Measurements from ENCODE around the gene NR2F6. TPM values are rescaled to one million over a fixed set of nuclear protein-coding genes. Genes with fewer than 3 reads are reported as not detected.
"Not testable (repeated sequence)": the region's sequence is repeated elsewhere in the genome, so short reads cannot be mapped to it uniquely, and the experiment has no call there.

NR2F6 gene
- total RNA-seq, 1 donor from 2014 or later = 72.1 TPM

DNA sequence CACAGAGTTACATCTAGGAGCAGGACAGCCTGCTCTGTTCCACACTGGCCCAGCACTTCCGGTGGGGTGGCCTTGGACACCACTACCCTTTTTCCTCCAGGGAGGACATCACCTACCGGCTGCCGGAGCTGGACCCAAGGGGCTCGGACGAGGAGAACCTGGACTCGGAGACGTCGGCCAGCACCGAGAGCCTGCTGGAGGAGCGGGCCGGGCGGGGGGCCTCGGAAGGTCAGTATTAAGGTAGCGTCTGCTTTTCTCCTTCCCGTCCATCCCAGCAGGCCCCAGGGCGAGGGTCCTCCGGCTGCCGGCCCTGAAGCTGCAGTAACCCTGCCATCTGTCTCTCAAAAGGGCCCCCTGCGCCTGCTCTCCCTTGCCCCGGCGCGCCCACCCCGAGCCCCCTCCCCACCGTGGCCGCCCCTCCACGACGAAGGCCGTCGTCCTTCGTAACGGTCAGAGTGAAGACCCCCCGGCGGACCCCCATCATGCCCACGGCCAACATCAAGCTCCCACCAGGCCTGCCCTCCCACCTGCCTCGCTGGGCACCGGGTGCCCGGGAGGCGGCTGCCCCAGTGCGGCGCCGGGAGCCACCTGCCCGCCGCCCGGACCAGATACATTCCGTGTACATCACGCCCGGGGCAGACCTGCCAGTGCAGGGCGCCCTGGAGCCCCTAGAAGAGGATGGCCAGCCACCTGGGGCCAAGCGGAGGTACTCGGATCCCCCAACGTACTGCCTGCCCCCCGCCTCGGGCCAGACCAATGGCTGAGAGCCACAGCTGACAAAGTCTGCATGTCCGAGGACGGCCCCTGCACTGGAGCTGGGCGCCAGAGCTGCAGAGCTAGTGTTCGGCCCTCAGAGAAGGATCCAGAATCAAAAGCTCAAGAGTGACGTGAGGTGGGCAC is 33.9 kb downstream of the NR2F6 start:
- no peak for DNase-seq (ENCODE audit: low spot score)

GRCh38 chr19:17210296-17210695 is 35.4 kb downstream of the NR2F6 start:
- DNase-seq (ENCODE audit: low spot score) = no peak

- DNase-seq (ENCODE audit: low spot score) = no peak
Observed at GRCh38 chr19:17209126-17210036, 36.3 kb downstream of the NR2F6 start.

DNA sequence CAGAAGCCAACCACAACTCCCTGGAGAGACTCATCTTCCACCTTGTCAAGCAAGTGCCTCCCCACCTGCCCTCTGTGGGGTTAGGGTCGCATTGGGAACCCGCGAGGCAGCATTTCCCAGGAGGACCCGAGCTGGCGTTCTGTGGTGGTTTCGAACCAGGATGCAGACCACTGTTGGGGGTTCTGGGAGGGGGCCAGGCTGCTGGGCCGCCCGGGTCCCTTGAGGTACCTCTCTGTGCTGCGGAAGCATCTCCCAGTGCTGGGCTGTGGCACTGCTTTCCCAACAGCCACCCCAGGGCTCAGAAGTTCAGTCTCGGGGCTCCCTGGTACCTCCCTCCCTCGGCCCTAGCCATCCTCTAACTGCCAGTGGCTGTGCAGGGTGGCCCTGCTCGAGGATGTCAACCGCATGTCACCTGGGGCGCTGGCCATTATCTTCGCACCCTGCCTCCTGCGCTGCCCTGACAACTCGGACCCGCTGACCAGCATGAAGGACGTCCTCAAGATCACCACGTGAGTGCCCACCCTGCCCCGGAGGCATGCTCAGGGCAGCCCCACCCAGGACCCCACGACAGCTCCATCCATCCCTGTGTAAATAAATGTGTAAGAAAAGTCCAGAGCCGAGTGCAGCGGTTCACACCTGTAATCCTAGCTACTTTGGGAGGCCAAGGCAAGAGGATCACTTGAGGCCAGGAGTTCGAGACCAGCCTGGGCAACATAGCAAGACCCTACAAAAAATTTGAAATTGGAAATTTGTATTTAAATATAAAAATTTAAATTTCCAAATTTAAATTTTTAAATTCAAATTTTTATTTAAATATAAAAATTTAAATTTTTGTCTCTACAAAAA is 38.8 kb downstream of the NR2F6 start:
- no peak for DNase-seq (ENCODE audit: low spot score)

DNA sequence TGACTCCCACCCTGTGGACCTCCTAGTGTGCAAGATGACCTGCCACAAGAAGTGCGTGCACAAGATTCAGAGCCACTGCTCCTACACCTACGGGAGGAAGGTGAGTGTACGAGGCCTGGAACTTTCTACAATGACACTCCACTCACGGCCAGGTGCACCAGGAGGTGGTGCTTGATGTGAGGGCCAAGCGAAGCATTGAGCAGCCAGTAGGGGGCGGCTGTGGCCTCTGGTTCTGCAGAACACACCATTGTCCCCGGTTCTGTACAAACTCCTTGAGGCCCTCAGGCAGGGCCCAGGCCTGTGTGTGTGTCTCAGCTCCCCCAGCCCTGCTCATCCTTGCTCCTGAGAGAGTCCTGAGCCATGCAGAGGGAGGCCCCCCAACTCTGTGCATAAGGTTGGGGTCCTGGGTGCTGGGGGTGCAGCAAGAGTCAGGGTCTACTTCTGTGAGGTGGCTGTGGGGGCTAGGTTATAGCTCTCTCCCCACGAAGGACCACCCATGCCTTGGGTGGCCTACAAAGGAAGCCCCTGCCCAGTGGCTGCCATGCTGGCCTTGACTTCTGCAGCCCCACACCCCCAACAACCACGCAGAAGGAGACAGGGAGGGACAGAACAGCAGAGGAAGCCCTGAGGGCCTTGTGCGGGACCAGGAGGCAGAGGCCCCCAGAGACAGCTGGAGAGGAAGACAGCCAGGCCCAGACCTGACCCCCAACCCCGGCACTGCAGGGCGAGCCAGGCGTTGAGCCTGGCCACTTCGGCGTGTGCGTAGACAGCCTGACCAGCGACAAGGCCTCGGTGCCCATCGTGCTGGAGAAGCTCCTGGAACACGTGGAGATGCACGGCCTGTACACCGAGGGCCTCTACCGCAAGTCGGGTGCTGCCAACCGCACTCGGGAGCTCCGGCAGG is 40.2 kb downstream of the NR2F6 start:
- DNase-seq (ENCODE audit: low spot score) = no peak

GRCh38 chr19:17202713-17203112 is 43.0 kb downstream of the NR2F6 start:
- DNase-seq (ENCODE audit: low spot score) = no peak

DNA sequence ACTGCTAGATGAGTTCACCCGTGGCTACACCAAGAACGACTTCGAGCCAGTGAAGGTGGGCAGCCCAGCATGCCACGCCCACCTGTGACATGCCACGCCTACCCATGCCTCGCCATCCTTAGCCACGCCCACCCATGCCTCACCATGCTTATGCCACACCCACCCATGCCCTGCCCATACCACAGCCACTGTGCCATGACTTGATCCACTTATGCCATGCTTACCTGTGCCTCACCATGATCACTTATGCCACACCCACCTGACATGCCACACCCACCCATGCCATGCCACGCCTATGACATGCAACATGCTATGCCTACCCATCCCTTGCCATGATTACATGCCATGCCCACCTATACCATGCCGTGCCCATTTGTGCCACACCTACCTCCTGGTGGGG is 43.5 kb downstream of the NR2F6 start:
- no peak for DNase-seq (ENCODE audit: low spot score)

GRCh38 chr19:17200408-17201079 is 45.2 kb downstream of the NR2F6 start:
- DNase-seq (ENCODE audit: low spot score) = no peak

GRCh38 chr19:17197666-17198065 is 48.1 kb downstream of the NR2F6 start:
- DNase-seq (ENCODE audit: low spot score) = no peak

GRCh38 chr19:17196610-17197009 is 49.1 kb downstream of the NR2F6 start:
- DNase-seq (ENCODE audit: low spot score) = no peak

DNA sequence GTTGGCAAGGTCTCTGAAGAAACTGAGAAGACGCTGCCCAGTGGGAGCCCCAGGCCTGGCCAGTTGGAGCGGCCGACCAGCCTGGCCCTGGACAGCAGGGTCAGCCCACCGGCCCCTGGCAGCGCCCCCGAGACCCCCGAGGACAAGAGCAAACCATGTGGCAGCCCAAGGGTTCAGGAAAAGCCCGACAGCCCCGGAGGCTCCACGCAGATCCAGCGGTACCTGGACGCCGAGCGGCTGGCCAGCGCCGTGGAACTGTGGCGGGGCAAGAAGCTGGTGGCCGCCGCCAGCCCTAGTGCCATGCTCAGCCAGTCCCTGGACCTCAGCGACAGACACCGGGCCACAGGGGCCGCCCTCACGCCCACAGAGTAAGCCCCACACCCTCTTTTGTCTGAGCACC is 50.6 kb downstream of the NR2F6 start:
- no peak for DNase-seq (ENCODE audit: low spot score)

DNA sequence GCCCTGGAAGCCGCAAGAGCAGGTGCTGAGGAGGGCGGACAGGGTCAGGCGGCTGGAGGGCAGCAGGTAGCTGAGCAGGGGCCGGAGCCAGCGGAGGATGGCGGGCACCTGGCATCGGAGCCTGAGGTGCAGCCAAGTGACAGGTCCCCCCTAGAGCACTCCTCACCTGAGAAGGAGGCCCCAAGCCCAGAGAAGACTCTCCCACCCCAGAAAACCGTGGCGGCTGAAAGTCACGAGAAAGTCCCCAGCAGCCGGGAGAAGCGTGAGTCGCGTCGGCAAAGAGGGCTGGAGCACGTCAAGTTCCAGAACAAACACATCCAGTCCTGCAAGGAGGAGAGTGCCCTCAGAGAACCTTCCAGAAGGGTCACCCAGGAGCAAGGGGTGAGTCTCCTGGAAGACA is 51.1 kb downstream of the NR2F6 start:
- DNase-seq (ENCODE audit: low spot score) = no peak

DNA sequence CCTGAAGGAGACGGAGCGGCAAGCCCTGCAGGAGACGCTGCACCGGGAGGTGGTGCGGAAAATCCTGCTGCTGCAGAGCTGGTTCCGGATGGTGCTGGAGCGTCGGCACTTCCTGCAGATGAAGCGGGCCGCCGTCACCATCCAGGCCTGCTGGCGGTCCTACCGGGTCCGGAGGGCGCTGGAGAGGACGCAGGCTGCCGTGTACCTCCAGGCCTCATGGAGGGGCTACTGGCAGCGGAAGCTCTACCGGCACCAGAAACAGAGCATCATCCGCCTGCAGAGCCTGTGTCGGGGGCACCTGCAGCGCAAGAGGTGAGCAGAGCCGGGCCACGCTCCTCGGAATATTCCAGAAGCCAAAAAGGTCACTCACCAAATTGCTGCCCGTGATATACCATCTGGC is 53.0 kb downstream of the NR2F6 start:
- DNase-seq (ENCODE audit: low spot score) = no peak

DNA sequence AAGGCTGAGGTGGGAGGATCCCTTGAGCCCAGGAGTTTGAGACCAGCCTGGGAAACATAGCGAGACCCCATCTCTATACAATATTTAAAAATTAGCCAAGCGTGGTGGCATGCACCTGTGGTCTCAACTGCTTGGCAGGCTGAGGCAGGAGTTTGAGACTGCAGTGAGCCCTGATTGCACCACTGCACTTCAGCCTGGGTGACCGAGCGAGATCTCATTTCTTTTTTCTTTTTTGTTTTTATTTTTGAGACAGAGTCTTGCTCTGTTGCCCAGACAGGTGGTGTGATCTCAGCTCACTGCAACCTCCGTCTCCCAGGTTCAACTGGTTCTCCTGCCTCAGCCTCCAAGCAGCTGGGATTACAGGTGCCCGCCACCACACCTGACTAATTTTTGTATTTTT is 54.0 kb downstream of the NR2F6 start:
- DNase-seq (ENCODE audit: low spot score) = not testable (repeated sequence)

DNA sequence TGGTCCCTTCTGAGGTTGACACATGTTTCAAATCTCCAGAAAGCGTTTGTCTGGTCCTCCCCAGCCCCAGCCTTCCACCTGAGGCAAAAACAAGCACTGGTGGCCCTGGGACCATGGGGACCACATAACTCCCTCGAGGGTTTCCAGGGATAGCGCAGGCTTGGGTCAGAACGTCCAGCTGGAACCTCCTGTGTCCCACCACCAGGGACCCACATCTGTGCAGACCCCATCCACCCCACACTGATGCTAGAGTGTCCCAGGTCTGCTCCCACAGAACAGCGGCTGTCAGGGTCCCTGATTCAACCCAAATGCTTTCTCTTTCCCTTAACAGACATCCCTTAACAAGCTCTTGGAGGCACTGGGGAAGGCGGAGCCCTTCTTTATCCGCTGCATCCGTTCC is 60.1 kb downstream of the NR2F6 start:
- DNase-seq (ENCODE audit: low spot score) = no peak

GRCh38 chr19:17184371-17184841 is 61.3 kb downstream of the NR2F6 start:
- DNase-seq (ENCODE audit: low spot score) = no peak

DNA sequence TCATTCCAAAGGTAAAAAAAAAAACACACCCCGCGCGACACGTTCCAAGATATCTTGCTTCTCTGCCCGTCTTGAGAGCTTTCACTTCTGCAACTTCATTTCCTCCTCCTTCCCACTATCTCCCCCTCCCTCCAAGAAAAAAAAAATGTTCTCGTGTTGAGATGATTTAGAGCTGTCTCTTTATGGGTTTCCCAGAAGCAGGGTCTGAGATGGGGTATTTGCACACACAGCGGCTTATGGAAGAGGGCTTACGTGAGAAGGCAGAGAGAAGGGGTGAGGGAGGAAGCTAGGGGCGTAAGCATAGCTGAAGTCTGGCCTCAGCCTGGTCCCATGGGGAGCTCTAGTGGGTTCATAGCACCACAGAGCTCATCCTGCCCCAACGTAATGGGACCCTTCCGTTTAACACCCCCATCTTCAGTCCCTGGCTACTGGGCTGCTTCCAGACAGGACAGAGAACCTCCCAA is 61.8 kb downstream of the NR2F6 start:
- DNase-seq (ENCODE audit: low spot score) = no peak

GRCh38 chr19:17183271-17183761 is 62.4 kb downstream of the NR2F6 start:
- DNase-seq (ENCODE audit: low spot score) = no peak
